ENCODE results near the gene ZIC3.

DNA sequence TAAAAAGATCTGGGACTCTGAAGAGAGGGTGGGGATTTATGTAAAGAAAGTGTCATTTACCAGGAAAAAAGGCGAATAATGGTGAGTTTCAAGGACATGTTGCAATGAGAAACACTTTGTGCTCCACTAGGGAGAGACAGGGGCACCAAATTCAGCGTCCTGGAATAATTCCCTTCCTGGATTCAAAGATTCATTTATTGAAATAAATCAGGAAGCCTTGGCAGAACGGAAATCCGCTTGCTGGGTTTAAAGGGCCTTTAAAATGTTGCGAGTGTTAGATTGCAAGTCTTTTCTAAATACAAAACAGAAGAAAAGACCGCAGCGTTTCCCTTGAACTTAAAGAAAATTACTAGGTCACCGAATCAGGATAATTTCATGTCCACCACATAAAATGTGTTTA lies 3.8 kb upstream of the ZIC3 start:
- TF ChIP-seq, protein P1, sequence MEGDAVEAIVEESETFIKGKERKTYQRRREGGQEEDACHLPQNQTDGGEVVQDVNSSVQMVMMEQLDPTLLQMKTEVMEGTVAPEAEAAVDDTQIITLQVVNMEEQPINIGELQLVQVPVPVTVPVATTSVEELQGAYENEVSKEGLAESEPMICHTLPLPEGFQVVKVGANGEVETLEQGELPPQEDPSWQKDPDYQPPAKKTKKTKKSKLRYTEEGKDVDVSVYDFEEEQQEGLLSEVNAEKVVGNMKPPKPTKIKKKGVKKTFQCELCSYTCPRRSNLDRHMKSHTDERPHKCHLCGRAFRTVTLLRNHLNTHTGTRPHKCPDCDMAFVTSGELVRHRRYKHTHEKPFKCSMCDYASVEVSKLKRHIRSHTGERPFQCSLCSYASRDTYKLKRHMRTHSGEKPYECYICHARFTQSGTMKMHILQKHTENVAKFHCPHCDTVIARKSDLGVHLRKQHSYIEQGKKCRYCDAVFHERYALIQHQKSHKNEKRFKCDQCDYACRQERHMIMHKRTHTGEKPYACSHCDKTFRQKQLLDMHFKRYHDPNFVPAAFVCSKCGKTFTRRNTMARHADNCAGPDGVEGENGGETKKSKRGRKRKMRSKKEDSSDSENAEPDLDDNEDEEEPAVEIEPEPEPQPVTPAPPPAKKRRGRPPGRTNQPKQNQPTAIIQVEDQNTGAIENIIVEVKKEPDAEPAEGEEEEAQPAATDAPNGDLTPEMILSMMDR (IDR thresholded peaks at IDR 0.05; ENCODE audit: low read length) = no peak
- no peak for TF ChIP-seq EZH2phosphoT487 (IDR thresholded peaks at IDR 0.05; ENCODE audit: low read length)

Measured in MM.1S (cell line).